DMS153 (cell line): ENCODE results near the gene PIP5K1A.
"Not testable (repeated sequence)": the region's sequence is repeated elsewhere in the genome, so short reads cannot be mapped to it uniquely, and the experiment has no call there.

Source experiments
- DNase-seq: peaks from one replicate; lab custom pipeline; 2025; lab: John Stamatoyannopoulos, UW

PIP5K1A gene

DNA sequence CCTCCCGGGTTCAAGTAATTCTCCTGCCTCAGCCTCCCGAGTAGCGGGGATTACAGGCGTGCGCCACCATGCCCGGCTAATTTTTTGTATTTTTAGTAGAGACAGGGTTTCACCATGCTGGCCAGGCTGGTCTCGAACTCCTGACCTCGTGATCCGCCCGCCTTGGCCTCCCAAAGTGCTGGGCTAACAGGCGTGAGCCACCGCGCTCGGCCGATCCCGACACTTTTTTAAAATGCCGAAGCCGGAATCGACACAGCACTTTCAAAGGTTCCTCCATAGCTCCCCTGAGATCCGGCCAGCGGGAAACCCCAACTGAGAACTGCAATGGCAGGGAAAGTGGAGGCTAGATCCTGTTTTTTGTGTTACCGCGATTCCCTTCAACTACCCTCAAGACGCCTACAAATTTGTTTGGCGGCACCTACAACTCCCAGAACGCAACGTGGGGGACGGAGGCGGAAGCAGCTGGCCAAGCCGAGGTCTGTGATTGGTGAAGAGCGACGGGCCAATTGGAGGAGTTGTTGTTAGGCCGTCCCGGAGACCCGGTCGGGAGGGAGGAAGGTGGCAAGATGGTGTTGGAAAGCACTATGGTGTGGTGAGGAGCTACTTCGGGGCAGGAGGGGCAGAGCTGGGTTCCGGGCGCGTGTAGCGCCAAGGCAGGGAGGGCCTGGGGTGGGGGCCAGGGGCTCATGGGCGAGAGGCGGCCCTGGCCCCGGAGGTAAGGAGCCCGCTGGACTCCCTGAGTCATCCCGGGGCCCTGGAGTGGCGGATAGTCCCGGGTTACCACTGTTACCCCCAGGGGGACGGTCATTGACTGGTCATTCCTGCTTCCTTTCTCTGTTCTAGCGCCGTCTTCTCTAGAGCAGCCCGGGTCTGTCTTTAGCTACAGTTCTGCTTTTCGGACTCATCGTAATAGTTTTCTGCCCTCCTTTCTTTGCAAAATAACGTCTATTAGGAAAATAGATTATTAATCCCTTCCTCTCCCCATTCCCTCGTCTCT is 56.2 kb downstream of the PIP5K1A start, which contains the start of gene PSMD4:
Gene PSMD4, plus strand, starts transcription at position 518 of the 997 bp plus-strand sequence. Its CDS starts 49 bp downstream, at position 567.
- DNase-seq = peak; percentile 95

DNA sequence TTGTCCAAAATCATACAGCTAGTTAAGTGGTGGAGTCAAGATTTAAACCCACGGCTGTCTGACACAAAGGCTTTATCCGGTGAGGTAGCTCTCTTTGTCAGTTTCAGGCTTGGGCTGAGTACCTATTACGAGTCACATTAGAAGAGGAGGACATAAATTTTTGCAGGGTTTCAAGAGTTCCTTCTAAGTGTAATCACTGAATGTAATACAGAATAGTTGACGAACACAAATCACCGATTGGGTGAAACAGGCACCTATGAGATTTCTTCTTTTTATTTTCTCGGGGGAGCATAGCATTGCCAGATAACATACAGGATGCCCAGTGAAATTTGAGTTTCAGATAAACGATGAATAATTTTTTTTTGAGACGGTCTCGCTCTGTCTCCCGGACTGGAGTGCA is 57.0 kb downstream of the PIP5K1A start:
- DNase-seq = no peak

DNA sequence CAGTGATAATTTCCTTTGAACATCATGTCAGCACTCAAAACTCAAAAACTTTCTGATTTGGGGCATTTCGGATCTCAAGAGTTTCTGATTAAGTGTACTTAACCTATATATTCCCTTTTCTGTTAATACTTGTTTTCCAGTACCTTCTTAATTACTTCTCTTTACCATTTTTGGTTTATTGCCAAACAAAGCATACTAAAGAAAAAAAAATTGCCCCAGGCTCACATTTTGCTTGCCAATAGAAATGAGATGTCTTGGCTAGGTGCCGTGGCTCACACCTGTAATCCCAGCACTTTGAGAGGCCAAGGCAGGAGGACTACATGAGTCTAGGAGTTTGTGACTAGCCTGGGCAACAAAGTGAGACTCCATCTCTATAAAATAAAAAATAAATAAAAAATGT is 61.0 kb downstream of the PIP5K1A start:
- no peak for DNase-seq

DNA sequence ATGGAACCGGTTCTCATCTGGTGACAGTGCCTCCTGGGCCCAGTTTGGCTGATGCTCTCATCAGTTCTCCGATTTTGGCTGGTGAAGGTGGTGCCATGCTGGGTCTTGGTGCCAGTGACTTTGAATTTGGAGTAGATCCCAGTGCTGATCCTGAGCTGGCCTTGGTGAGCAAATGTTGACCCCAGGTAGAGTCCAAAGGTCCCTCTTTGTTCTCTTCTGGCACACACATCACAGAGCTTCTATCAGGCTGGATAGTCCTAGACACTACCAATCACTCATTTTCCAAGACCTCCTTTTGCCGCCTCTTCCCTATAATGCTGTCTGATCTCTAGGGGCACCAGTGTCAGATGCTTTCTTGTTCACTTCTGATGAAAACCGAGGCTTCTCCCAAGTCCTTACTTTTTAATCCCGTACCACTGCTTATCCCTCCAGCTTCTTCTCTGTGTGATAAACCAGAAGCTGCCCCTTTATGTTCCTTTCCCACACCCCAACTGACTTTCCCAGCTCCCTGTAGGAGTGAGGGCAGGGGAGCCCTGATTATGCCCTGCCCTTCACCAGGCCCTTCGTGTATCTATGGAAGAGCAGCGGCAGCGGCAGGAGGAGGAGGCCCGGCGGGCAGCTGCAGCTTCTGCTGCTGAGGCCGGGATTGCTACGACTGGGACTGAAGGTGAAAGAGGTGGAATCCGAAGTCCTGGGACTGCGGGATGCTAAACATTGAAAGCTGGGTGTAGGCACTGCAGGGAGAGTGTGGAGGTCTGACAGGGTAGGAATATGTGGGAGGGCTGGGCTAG is 67.3 kb downstream of the PIP5K1A start:
- no peak for DNase-seq

- DNase-seq = no peak
Measured at GRCh38 chr1:151266315-151266714, 68.0 kb downstream of the PIP5K1A start.

GRCh38 chr1:151266821-151267220 is 68.5 kb downstream of the PIP5K1A start:
- no peak for DNase-seq

DNA sequence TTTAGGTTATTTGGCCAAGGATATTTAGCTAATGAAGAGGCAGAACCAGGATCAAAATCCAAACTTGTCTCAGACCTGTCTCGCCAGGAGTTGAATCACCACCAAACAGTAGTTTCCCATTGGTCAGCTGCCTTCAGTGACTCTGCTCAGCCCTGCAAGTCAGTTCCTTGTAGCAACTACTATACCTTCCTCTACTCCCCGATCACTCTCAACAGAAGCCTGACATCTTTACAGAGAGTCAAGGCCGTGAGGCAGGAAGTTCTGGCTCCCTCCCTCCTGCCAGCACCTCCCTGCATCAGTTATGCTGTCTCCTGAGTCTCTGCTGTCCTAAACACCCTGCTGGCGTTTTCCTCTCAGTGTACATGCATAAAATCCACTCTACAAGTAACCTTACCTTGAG is 69.4 kb downstream of the PIP5K1A start:
- DNase-seq = no peak

DNA sequence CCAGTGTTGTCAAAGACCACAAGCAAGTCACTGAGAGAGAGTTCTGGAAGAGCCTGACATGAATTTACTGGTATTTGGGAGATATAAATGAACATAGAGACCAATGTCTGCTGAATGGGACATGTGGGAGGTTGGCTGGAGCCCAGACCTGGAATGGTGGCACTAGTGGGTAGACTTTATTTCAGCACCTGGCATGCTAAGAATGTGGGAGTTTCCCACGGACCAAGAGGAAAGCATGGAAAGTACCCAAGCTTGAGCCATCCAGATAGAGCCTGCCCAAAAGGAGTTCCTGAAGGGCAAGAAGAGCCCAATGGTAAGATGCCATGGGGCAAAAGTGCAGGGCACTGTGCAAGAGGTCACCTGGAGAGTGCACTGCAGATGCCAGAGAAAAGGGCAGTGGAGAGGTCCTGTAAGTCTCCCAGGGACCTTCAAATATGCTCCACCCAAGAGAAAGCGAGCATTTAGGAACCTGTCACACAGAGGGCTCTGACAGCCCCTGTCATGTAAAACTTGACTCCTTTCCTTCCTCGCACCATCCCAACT is 75.6 kb downstream of the PIP5K1A start:
- DNase-seq = no peak

DNA sequence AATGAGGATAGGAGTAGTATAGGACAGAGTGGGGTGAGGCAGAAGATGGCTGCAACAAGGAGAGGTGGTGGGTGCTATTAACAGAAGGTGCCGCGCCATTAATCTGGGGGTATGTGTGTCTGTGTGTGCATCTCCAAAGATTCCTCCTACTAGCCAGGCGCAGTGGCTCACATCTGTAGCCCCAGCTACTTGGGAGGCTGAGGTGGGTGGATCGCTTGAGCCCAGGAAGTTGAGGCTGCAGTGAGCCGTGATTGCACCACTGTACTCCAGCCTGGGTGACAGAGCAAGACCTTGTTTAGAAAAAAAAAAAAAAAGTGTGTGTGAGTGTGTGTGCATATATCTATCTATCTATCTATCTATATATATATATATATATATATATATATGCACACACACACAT is 77.0 kb downstream of the PIP5K1A start:
- DNase-seq = not testable (repeated sequence)

GRCh38 chr1:151277249-151277648 is 78.9 kb downstream of the PIP5K1A start:
- DNase-seq = no peak

DNA sequence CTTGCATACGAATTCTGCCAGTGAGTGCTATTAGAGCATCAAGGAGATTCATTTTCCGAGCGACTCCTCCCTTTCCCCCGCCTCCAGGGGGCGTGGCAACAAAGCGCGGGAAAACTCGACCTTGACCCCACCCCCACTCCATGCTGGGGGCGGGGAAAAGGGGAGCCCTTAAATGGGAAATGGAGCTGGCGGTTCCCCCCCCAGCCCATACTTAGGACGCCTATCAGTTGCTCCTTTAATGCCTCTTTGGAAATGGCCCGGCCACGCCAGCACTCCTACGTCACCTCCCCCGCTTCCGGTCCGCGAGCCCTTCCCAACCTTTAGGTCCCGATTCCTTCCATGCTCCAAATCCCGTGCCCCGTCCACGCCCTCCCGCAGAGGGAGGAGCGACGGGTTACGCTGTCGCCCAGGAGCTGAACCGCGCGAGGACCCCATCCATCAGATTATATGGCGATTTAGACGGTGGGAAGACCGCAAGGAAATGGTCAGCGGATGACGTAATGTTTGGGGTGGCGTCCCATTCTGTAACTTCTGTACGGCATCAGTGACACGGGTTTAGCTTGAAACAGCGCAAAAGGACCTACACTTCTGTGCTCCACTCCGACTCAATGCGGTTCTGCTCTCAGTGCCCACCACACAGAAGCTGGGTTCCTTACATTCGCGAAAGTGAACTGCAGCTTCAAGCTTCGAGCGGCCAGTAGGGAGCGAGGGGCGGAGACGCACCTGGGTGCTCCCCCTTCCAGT is 83.0 kb downstream of the PIP5K1A start:
- peak; percentile 99 for DNase-seq

DNA sequence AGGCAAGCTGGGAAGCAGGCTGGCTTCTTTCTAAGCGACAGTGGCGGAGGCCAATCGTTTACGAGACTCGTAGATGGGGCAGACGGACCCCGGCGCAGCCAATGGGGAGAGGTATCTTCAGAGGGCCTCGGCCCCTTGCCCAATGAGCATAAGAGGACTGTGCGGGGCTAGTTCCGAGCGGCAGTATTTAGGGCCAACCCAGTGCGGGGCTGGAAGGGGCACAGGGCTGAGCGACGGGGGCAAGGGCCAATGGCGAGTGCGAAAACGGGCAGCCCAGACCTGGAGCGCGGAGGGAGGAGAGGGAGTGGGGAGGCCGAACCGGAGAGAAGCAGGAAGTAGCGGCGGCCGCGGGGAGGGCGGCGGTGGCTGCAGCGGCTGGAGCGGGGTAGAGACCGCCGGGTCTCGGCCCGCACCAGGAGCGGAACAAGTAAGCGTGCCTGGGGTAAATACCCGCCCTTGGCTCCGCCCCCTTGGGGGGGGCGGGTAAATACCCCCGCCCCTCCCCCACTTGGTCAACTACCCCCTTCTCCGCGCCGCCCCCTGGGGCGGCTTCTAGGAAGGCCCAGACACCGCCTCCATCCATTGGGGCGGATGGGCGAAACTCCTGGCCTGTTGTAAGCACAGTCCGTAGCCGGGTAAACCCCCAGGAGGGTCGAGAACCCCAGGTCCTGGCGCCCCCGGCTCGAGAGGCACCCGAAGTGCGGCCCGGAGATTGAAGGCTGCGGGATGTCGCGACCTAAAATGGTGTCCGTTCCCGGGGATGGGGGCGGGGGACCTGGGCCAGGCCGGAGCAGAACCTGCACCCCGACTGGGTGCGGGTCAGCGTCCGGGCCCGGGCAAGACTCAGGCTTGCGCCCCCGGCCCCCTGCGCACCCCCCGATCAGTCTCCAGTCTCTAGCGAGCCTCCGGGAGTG is 83.9 kb downstream of the PIP5K1A start, which contains the start of gene ZNF687:
Gene ZNF687, plus strand, starts transcription at position 331 of the 914 bp plus-strand sequence. CDS start 3,993 bp downstream, outside the sequence.
- peak; percentile 100 for DNase-seq

DNA sequence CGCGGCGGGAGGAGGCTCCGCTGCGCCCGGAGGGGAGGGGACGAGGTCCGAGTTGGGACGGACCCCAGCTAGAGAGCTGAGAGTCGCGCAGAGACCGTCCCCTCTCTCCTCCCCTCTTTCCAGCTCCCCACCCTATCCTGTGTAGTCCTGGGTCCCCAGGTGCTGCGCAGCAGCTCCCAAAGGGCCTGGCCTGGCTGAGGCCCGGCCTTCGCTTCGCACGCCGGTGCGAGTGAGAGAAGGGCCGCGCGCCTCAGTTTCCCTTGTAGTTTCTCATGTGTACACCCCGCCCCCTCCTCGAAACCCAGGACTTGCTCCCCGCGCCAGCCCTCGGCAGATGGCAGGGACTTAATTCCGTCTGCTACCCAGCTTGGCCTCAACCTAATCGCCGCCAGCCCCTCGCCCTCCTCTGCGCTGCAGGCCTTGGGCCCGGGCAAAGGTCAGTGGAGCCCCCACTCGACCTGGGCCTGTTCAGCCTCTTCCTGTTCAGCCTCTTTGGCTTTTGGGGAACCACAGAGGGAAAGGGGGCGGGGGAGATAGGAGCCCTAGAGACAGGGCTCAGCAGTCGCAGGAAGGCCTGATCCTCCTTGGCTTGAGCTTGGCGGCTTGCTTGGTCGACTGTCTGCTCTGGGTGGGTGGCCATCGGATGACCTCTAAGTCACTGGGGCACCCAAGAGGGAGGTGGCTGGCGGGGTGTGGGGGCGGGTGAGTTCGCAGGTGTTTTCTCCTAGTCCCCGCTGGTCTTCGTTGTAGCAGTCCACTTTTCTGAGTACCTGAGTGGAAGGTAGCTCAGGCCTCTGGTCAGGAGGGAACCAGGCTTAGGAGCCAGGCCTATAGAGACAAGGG is 84.8 kb downstream of the PIP5K1A start:
- DNase-seq = no peak

- DNase-seq = no peak
Measured at GRCh38 chr1:151284013-151284577, 85.7 kb downstream of the PIP5K1A start.

DNA sequence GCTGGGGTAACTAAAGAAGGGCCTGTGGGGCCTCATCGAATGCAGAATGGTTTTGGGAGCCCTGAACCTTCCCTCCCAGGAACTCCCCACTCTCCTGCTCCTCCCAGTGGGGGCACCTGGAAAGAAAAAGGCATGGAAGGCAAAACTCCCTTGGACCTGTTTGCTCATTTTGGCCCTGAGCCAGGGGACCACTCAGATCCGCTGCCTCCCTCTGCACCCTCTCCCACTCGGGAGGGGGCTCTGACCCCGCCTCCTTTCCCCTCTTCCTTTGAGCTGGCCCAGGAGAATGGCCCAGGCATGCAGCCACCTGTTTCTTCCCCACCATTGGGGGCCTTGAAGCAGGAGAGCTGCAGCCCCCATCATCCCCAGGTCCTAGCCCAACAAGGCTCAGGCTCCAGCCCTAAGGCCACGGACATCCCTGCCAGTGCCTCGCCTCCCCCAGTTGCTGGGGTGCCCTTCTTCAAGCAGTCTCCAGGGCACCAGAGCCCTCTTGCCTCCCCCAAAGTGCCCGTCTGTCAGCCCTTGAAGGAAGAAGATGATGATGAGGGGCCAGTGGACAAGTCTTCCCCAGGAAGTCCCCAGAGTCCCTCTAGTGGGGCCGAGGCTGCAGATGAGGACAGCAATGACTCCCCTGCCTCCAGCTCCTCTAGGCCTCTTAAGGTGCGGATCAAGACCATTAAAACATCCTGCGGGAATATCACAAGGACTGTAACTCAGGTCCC is 88.4 kb downstream of the PIP5K1A start:
- no peak for DNase-seq

GRCh38 chr1:151287341-151287699 is 89.0 kb downstream of the PIP5K1A start:
- DNase-seq = no peak

DNA sequence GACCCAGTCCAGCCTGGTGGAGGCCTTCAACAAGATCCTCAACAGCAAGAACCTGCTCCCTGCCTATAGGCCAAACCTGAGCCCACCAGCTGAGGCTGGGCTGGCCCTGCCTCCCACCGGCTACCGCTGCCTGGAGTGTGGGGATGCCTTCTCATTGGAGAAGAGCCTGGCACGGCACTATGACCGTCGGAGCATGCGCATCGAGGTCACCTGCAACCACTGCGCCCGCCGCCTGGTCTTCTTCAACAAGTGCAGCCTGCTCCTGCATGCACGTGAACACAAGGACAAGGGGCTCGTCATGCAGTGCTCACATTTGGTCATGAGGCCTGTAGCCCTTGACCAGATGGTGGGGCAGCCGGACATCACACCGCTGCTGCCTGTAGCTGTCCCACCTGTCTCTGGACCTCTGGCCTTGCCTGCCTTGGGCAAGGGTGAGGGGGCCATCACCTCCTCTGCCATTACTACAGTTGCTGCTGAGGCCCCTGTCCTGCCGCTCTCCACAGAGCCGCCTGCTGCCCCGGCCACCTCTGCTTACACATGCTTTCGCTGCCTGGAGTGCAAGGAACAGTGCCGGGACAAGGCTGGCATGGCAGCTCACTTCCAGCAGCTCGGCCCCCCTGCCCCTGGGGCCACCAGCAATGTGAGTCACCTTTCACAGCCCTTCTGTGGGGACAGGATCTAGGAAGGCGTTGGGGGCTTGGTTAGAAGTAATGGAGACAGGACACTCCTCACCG is 89.6 kb downstream of the PIP5K1A start:
- no peak for DNase-seq

GRCh38 chr1:151288502-151288901 is 90.2 kb downstream of the PIP5K1A start:
- DNase-seq = no peak
